GM13977 (cell line): Measurements from ENCODE around the gene STAG2.
A peak's percentile ranks its signal among the peaks of the same experiment; 100 is the strongest.

Source experiments
- DNase-seq: peaks from one replicate; pipeline ENCODE4 v3.0.0; 2012; ENCODE audit warnings: low spot score
- in situ Hi-C: fragments of 300-500 bp; cut with MboI; formaldehyde crosslinking; loops from one replicate; pipeline ENCODE4 v1.12.0; 2022; ENCODE audit warnings: low sequenced_read_pairs, low pct_unique_long_range_greater_than_20kb, mixed read lengths, inconsistent platforms; ENCODE audit not compliant: unreplicated experiment
- TF ChIP-seq, protein P1 (sequence below): IDR thresholded peaks from 2 replicates; pipeline ENCODE4 v1.5.1; 2012; ENCODE audit warnings: mild to moderate bottlenecking, control low read depth; ENCODE audit not compliant: insufficient read depth; ENCODE audit errors: extremely low read depth, missing control alignments

Gene STAG2

DNA sequence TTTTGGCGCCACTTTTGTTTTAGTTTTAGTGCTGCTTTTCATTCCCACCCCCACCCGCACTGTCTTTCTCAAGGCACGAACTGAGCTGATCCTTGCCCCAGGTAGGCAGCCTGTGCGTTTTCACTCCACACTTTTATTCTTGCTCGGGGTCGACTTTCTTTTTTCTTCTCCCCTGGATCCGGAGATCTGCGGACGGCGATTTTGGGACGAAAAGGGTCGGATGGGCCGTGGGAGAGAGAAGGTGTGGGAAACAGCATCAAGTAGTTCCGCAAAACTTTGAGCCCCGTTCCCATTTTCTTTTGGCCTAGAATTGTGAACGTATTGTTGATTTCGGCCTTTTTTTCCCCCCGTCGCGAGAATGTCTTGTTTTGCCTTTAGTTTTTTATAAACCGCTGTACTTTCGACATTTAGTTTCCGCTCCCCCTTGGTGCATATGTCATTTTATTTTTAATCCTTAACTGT, 531 bp downstream of the STAG2 start:
- DNase-seq: no peak
- TF ChIP-seq, protein P1, sequence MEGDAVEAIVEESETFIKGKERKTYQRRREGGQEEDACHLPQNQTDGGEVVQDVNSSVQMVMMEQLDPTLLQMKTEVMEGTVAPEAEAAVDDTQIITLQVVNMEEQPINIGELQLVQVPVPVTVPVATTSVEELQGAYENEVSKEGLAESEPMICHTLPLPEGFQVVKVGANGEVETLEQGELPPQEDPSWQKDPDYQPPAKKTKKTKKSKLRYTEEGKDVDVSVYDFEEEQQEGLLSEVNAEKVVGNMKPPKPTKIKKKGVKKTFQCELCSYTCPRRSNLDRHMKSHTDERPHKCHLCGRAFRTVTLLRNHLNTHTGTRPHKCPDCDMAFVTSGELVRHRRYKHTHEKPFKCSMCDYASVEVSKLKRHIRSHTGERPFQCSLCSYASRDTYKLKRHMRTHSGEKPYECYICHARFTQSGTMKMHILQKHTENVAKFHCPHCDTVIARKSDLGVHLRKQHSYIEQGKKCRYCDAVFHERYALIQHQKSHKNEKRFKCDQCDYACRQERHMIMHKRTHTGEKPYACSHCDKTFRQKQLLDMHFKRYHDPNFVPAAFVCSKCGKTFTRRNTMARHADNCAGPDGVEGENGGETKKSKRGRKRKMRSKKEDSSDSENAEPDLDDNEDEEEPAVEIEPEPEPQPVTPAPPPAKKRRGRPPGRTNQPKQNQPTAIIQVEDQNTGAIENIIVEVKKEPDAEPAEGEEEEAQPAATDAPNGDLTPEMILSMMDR: no peak
- in situ Hi-C loops: no loop called here

DNA sequence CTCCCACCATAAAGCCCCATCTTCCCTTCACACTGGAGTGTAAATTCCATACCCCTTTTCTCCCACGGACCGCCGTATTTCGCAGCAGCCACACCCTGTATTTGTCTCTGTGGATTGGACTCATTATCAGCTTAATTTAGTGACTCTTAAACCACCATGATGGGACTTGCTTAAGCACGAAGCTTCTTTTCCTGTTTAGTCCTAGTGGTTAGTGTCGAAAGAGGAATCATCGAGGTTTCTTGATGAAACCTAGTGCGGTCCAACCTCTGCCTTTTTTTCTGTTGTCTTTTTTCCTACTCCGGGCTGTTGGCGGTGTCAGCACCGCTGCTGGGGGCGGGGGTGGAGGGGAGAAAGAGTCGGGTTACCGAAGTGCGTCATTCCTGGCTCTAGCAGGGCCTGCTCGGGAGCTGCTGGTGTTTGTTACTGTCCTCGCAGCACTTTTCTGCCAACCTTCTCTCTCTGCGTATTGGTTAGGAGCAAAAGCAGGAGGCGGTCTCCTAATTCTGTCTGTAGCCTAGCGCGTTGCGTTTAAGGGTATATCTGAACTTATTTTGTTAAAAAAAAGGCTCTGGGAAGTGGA, 1.4 kb downstream of the STAG2 start:
- in situ Hi-C loops: no loop called here
- DNase-seq: peak; percentile 63
- TF ChIP-seq, protein P1: no peak

DNA sequence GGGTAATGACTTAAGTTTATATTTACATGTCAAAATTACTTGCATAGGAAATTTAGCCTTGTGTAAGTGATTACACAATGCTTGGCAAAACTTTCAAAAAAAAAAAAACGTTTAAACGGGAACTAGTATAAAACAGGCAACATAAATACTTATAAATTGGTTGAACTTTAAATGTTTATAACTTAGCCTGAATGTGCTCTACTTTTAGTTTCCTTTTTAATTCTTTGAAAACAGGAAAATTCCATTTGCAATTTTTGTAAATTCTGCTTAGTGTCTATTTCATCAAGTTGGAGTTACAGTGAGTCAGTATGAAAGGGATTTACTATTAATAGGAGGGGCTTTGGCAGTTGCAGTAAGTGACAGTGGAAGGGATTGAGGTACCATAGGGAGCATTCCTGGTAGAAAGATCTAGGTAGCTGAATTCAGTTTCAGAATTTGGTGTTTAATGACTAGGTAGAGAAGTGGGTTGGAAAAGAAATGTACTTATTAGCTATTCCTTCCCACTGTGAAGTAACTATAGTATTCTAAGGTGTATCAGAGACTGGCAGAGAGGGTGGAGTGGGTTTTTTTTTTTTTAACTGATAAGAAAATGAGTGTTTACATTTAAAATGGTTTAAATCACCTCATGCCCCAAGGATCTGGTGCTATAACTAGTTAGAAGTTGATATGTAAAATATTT, 2.8 kb downstream of the STAG2 start:
- in situ Hi-C loops: no loop called here
- no peak for DNase-seq
- TF ChIP-seq, protein P1: no peak

DNA sequence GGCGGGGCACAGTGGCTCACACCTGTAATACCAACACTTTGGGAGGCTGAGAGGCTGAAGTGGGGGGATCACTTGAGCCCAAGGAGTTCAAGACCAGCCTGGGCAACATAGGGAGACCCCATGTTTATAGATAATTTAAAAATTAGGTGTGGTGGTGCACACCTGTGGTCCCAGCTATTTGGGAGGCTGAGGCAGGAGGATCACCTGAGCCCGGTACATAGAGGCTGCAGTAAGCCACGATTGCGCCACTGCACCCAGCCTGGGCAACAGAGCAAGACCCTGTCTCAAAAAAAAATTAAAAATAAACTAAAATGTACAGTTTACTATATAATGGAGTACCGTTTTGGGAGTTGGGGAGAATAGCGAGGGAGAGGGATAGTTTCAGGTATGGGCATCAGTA, 4.2 kb downstream of the STAG2 start:
- TF ChIP-seq, protein P1: no peak
- no peak for DNase-seq
- in situ Hi-C loops: no loop called here

DNA sequence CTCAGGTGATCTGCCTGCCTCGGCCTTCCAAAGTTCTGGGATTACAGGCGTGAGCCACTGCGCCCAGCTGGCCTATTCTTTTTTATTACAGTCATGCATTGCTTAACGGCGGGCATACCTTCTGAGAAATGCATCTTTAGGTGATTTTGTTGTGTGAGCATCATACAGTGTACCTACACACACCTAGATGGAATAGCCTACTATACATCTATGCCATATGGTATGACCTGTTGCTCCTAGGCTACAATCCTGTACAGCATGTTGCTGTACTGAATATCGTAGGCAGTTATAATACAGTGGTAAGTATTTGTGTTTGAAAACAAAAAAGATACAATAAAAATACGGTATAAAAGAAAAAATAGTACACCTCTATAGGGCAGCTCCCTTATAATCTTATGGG, 6.0 kb downstream of the STAG2 start:
- in situ Hi-C loops: no loop called here
- TF ChIP-seq, protein P1: no peak
- DNase-seq: no peak

DNA sequence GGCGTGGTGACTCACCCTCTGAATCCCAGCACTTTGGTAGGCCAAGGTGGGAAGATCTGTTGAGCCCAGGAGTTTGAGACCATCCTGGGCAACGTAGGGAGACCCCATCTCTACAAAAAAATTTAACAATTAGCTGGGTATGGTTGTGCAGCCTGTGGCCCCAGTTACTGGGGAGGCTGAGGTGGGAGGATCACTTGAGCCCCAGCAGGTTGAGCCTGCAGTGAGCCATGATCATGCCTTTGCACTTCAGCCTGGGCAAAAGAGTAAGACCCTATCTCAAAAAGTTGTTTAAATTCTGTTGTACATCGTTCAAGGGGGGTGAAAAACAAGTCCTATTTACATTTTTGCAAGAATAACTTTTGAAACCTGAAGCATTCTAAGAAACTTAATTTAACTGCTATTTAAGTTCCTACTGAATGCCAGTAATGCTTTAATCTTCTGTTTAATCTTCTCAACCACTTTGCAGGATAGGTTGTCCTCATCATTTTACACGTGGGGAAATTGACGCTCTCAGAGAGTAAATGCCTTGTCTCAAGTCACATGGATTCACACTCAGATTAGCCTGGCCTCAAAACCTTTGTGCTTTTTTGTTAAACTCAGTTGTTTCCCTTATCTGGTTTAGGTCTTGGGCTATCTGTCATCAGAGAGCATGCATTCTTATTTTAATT, 7.0 kb downstream of the STAG2 start:
- TF ChIP-seq, protein P1: no peak
- no peak for DNase-seq
- in situ Hi-C loops: no loop called here
